Parathyroid adenoma (tissue), 2 donors: Measurements from ENCODE around the gene STK33.

Experiments
- H2AFZ ChIP-seq: fragments of 300-600 bp; sonication (generic); one replicate; pipeline ENCODE4 v1.7.0; 2017; ENCODE audit warnings: antibody characterized with exemption, mild to moderate bottlenecking
- H3K27ac ChIP-seq: fragments of 300-600 bp; sonication (generic); one replicate; pipeline ENCODE4 v1.7.0; 2017
- H3K27me3 ChIP-seq: fragments of 300-600 bp; sonication (generic); one replicate; pipeline ENCODE4 v1.7.0; 2017; ENCODE audit warnings: low read length; ENCODE audit not compliant: control insufficient read depth, insufficient read depth
- H3K36me3 ChIP-seq: fragments of 300-600 bp; sonication (generic); one replicate; pipeline ENCODE4 v1.7.0; 2017; ENCODE audit warnings: low read length; ENCODE audit not compliant: control insufficient read depth, insufficient read depth
- H3K4me1 ChIP-seq: fragments of 300-600 bp; sonication (generic); one replicate; pipeline ENCODE4 v1.7.0; 2017; ENCODE audit warnings: control low read depth
- H3K4me2 ChIP-seq: fragments of 300-600 bp; sonication (generic); one replicate; pipeline ENCODE4 v1.7.0; 2017; ENCODE audit warnings: low read length
- H3K4me3 ChIP-seq: fragments of 300-600 bp; sonication (generic); one replicate; pipeline ENCODE4 v1.7.0; 2017; ENCODE audit warnings: low read depth, low read length
- H3K79me2 ChIP-seq: fragments of 300-600 bp; sonication (generic); one replicate; pipeline ENCODE4 v1.7.0; 2017; ENCODE audit warnings: control low read depth
- H3K9ac ChIP-seq: fragments of 300-600 bp; sonication (generic); one replicate; pipeline ENCODE4 v1.7.0; 2017; ENCODE audit warnings: mild to moderate bottlenecking
- H3K9me3 ChIP-seq: fragments of 300-600 bp; sonication (generic); one replicate; pipeline ENCODE4 v1.7.0; 2017; ENCODE audit warnings: low read length; ENCODE audit not compliant: control insufficient read depth
- CTCF ChIP-seq: fragments of 300-600 bp; sonication (generic); IDR thresholded peaks from one replicate; pipeline ENCODE4 v1.7.0; 2017; ENCODE audit warnings: antibody characterized with exemption, mild to moderate bottlenecking
- donor health status: primary hyperparathyroidism.

STK33 gene

GRCh38 chr11:8387141-8387540 is 206.9 kb downstream of the STK33 start:
- H3K79me2 ChIP-seq: no peaks in the 10 kb centered on the region

GRCh38 chr11:8386134-8386864 is 207.7 kb downstream of the STK33 start:
- Histone ChIP-seq H3K4me3 (no peak overlapping the region), H3K36me3 (no peaks in the 10 kb centered on the region), H3K27ac (no peak overlapping the region), H2AFZ (no peak overlapping the region), H3K79me2 (no peaks in the 10 kb centered on the region), H3K9ac (no peak overlapping the region), H3K9me3 (no peaks in the 10 kb centered on the region), H3K4me1 (peaks cover 7% of the 10 kb centered on the region), H3K27me3 (no peaks in the 10 kb centered on the region), H3K4me2 (no peak overlapping the region)
- no peak for TF ChIP-seq CTCF

More at GRCh38 chr11:8387141-8387540, 206.9 kb downstream of the STK33 start:
- H3K4me1 ChIP-seq: peaks cover 7% of the 10 kb centered on the region
- H3K27ac ChIP-seq: no peak overlapping the region
- H3K4me2 ChIP-seq: no peak overlapping the region
- H3K36me3 ChIP-seq: no peaks in the 10 kb centered on the region
- no peak overlapping the region for H2AFZ ChIP-seq
- H3K27me3 ChIP-seq: no peaks in the 10 kb centered on the region
- H3K9me3 ChIP-seq: no peaks in the 10 kb centered on the region
- no peak for TF ChIP-seq CTCF
- H3K4me3 ChIP-seq: no peak overlapping the region
- no peak overlapping the region for H3K9ac ChIP-seq

GRCh38 chr11:8384199-8384821 is 209.7 kb downstream of the STK33 start:
- Histone ChIP-seq H3K9me3 (no peaks in the 10 kb centered on the region), H3K4me2 (peak overlapping the region; percentile 49), H3K27ac (peak overlapping the region; percentile 82), H2AFZ (peak overlapping the region; percentile 61), H3K27me3 (no peaks in the 10 kb centered on the region), H3K36me3 (no peaks in the 10 kb centered on the region), H3K4me3 (no peak overlapping the region), H3K79me2 (no peaks in the 10 kb centered on the region), H3K4me1 (peaks cover 7% of the 10 kb centered on the region), H3K9ac (no peak overlapping the region)
- peak; percentile 16 for TF ChIP-seq CTCF

- Histone ChIP-seq H3K9ac (no peak overlapping the region), H3K4me3 (no peak overlapping the region), H3K4me1 (peaks cover 7% of the 10 kb centered on the region), H3K4me2 (no peak overlapping the region), H2AFZ (peak overlapping the region; percentile 42), H3K36me3 (no peaks in the 10 kb centered on the region), H3K27ac (no peak overlapping the region), H3K9me3 (no peaks in the 10 kb centered on the region), H3K79me2 (no peaks in the 10 kb centered on the region), H3K27me3 (no peaks in the 10 kb centered on the region)
- TF ChIP-seq CTCF: no peak
These were observed 210.4 kb downstream of the STK33 start for GRCh38 chr11:8383627-8384026.

GRCh38 chr11:8383227-8383626 is 210.8 kb downstream of the STK33 start:
- Histone ChIP-seq H3K79me2 (no peaks in the 10 kb centered on the region), H3K4me3 (no peak overlapping the region), H3K4me2 (no peak overlapping the region), H3K9ac (no peak overlapping the region), H2AFZ (no peak overlapping the region), H3K36me3 (no peaks in the 10 kb centered on the region), H3K27ac (no peak overlapping the region), H3K27me3 (no peaks in the 10 kb centered on the region), H3K4me1 (peaks cover 7% of the 10 kb centered on the region), H3K9me3 (no peaks in the 10 kb centered on the region)
- no peak for TF ChIP-seq CTCF
